WTC11 (cell line): Measurements from ENCODE around the gene GPC1. TPM values are rescaled to one million over a fixed set of nuclear protein-coding genes. Genes with fewer than 3 reads are reported as not detected.

Source experiments
- ATAC-seq: fragments of 200-7000 bp; cut with Tn5 transposase; 2 replicates; pipeline ENCODE4 v1.10.0; 2021; ENCODE audit warnings: mild to moderate bottlenecking, moderate library complexity
- CTCF ChIA-PET: fragments of 300-600 bp; sonication (Branson Sonifier 250); formaldehyde crosslinking; loops from one replicate; lab custom pipeline; 2021; ENCODE audit warnings: antibody characterized with exemption; lab: Charles Lee
- POLR2A ChIA-PET: fragments of 350-600 bp; sonication (Branson Sonifier 250); formaldehyde crosslinking; loops from one replicate; lab custom pipeline; 2021; ENCODE audit warnings: antibody characterized with exemption; lab: Charles Lee
- DNase-seq: peaks from one replicate; pipeline ENCODE4 v3.0.0; 2021; ENCODE audit warnings: low spot score
- H3K27ac Mint-ChIP-seq: 2 replicates; pipeline ENCODE4 v1.8.0; 2021; ENCODE audit warnings: mixed read lengths
- H3K27me3 Mint-ChIP-seq: 2 replicates; pipeline ENCODE4 v1.8.0; 2021; ENCODE audit warnings: low read depth, mild to moderate bottlenecking, moderate library complexity, mixed read lengths
- H3K36me3 Mint-ChIP-seq: 2 replicates; pipeline ENCODE4 v1.8.0; 2021; ENCODE audit warnings: mixed read lengths
- H3K4me1 Mint-ChIP-seq: 2 replicates; pipeline ENCODE4 v1.8.0; 2022; ENCODE audit warnings: mixed read lengths
- H3K4me3 Mint-ChIP-seq: 2 replicates; pipeline ENCODE4 v1.8.0; 2021; ENCODE audit warnings: mild to moderate bottlenecking, moderate library complexity, mixed read lengths
- H3K9me3 Mint-ChIP-seq: 2 replicates; pipeline ENCODE4 v1.8.0; 2021; ENCODE audit warnings: mixed read lengths
- EMX1 ChIP-seq: fragments of 250-450 bp; sonication (Bioruptor Pico); IDR thresholded peaks from 2 replicates; pipeline ENCODE4 v1.8.0; 2021; ENCODE audit warnings: mild to moderate bottlenecking
- ETV6 ChIP-seq: sonication (generic); formaldehyde crosslinking; IDR thresholded peaks from 2 replicates; pipeline ENCODE4 v1.8.1; 2022; ENCODE audit warnings: mild to moderate bottlenecking, missing genetic modification reagents
- GABPB1 ChIP-seq: sonication (generic); formaldehyde crosslinking; IDR thresholded peaks from 2 replicates; pipeline ENCODE4 v1.8.1; 2023; ENCODE audit warnings: mild to moderate bottlenecking, missing genetic modification reagents
- GTF2I ChIP-seq: fragments of 250-450 bp; sonication (Bioruptor Pico); conservative IDR thresholded peaks from 2 replicates; pipeline ENCODE4 v1.4.0; 2021; ENCODE audit warnings: mild to moderate bottlenecking
- HMGA2 ChIP-seq: fragments of 250-450 bp; sonication (Bioruptor Pico); IDR thresholded peaks from 2 replicates; pipeline ENCODE4 v1.4.0; 2021; ENCODE audit warnings: mild to moderate bottlenecking, moderate library complexity
- JAZF1 ChIP-seq: fragments of 250-450 bp; sonication (Bioruptor Pico); IDR thresholded peaks from 2 replicates; pipeline ENCODE4 v1.9.0; 2021; ENCODE audit warnings: moderate library complexity, mild to moderate bottlenecking, inconsistent platforms
- NR2C2 ChIP-seq: sonication (generic); formaldehyde crosslinking; IDR thresholded peaks from 2 replicates; pipeline ENCODE4 v1.8.0; 2022; ENCODE audit warnings: mild to moderate bottlenecking, missing genetic modification reagents
- OVOL2 ChIP-seq: fragments of 250-450 bp; sonication (Bioruptor Pico); IDR thresholded peaks from 2 replicates; pipeline ENCODE4 v1.9.0; 2021; ENCODE audit warnings: mild to moderate bottlenecking, borderline replicate concordance
- SMAD4 ChIP-seq: sonication (generic); formaldehyde crosslinking; IDR thresholded peaks from 2 replicates; pipeline ENCODE4 v1.8.0; 2022; ENCODE audit warnings: mild to moderate bottlenecking, missing genetic modification reagents
- ZNF232 ChIP-seq: sonication (generic); formaldehyde crosslinking; IDR thresholded peaks from 2 replicates; pipeline ENCODE4 v1.8.0; 2022; ENCODE audit warnings: mild to moderate bottlenecking, missing genetic modification reagents
- ZNF263 ChIP-seq: sonication (generic); formaldehyde crosslinking; IDR thresholded peaks from 2 replicates; pipeline ENCODE4 v1.8.1; 2022; ENCODE audit warnings: low read depth, mild to moderate bottlenecking, moderate library complexity, missing genetic modification reagents
- ZNF416 ChIP-seq: fragments of 250-450 bp; sonication (Bioruptor Pico); IDR thresholded peaks from 2 replicates; pipeline ENCODE4 v1.9.0; 2021; ENCODE audit warnings: mild to moderate bottlenecking, inconsistent platforms
- ZNF423 ChIP-seq: fragments of 250-450 bp; sonication (Bioruptor Pico); IDR thresholded peaks from 2 replicates; pipeline ENCODE4 v2.1.2; 2022; ENCODE audit warnings: mild to moderate bottlenecking, moderate library complexity
- total RNA-seq: library from RNA; stranded (reverse); gene quantifications from 3 replicates; pipeline ENCODE4 v1.2.3, GENCODE V29; 2021
- TF ChIP-seq, protein P1 (sequence below): fragments of 250-450 bp; sonication (Bioruptor Pico); IDR thresholded peaks from 2 replicates; pipeline ENCODE4 v1.9.0; 2021; ENCODE audit warnings: mild to moderate bottlenecking
- TF ChIP-seq, protein P2 (sequence below): fragments of 250-450 bp; sonication (Bioruptor Pico); IDR thresholded peaks from 2 replicates; pipeline ENCODE4 v1.9.0; 2021; ENCODE audit warnings: mild to moderate bottlenecking
- TF ChIP-seq, protein P3 (sequence below): fragments of 250-450 bp; sonication (Bioruptor Pico); IDR thresholded peaks from 2 replicates; pipeline ENCODE4 v1.8.0; 2021; ENCODE audit warnings: mild to moderate bottlenecking
- TF ChIP-seq, protein P4 (sequence below): sonication (generic); formaldehyde crosslinking; IDR thresholded peaks from 2 replicates; pipeline ENCODE4 v1.8.0; 2023; ENCODE audit warnings: missing genetic modification reagents
- TF ChIP-seq, protein P5 (sequence below): sonication (generic); formaldehyde crosslinking; conservative IDR thresholded peaks from 2 replicates; pipeline ENCODE4 v1.8.1; 2022; ENCODE audit warnings: mild to moderate bottlenecking, missing genetic modification reagents

The GPC1 gene
- total RNA-seq, 1 experiment from 2014 or later, result 41.5 TPM

DNA sequence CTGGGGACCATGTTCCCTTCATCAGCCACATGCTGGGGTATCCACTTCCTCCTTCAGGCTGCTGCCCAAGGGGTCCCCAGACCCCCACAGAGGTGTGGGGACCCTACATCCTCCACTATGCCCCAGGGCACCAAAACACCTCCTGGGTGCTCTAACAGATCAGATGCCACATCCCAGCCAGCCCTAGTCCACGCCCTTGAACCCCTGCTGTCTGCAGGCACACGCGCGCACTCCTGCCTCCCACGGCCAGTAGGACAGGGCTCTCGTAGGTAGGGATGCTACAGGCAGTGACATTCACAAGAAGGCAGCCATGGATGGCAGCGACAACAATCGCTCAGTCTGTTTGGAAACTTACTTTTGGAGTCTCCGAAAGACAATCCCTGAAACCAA lies 3.0 kb upstream of the GPC1 start (continued):
- TF ChIP-seq EMX1 (CRISPR knock-in tag) (no peak), HMGA2 (CRISPR knock-in tag) (no peak), GTF2I (no peak), ZNF263 (no peak)
- TF ChIP-seq, all 79 proteins: peak for 0

DNA sequence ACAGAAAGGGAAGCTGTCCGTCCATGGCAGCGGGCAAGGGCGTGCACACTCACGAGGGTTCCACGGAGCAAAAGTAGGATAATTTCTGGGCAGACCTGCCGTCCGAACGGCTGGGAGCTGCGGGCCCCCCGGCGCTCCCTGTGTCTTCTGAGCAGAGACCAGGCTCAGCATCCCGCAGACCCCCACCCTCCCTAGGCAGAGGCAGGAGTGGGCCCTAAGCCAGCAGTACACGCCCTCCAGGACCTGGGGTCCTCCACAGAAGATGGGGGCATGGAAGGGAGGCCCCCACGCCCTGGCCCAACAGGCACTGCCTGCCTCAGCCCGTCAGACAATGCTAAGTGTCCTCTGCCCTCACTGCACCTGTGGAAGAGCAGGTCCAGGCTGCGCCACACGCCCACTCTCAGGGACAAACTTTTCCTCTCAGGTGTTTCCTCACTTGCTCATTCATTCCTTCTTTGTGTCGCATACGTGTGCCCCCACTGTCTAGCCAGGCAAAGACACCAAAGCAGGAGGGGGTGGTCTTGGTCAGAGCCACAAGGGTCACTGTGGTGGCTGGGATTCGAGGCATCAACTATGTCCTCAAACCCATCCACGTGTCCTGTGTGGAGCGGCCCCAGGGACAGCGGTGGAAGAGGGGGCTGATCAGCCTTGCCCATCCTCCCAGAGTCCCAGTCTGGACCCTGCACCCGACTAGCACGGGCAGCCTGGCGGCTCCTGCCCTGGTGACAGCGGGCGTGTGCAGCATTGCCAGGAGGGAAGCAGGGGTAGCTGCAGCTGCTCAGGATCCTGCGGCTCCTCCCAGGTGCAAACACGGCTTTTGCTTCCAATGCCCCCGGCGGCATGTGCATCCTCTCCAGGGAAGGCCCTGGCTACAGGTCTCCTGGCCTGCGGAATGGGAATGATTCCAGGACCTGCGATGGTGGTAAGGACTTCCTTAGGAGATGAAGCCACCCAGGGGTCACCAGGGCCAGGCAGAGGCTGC lies 2.4 kb upstream of the GPC1 start:
- no peaks in the 10 kb centered on the region for H3K36me3 Mint-ChIP-seq
- TF ChIP-seq, protein P1, sequence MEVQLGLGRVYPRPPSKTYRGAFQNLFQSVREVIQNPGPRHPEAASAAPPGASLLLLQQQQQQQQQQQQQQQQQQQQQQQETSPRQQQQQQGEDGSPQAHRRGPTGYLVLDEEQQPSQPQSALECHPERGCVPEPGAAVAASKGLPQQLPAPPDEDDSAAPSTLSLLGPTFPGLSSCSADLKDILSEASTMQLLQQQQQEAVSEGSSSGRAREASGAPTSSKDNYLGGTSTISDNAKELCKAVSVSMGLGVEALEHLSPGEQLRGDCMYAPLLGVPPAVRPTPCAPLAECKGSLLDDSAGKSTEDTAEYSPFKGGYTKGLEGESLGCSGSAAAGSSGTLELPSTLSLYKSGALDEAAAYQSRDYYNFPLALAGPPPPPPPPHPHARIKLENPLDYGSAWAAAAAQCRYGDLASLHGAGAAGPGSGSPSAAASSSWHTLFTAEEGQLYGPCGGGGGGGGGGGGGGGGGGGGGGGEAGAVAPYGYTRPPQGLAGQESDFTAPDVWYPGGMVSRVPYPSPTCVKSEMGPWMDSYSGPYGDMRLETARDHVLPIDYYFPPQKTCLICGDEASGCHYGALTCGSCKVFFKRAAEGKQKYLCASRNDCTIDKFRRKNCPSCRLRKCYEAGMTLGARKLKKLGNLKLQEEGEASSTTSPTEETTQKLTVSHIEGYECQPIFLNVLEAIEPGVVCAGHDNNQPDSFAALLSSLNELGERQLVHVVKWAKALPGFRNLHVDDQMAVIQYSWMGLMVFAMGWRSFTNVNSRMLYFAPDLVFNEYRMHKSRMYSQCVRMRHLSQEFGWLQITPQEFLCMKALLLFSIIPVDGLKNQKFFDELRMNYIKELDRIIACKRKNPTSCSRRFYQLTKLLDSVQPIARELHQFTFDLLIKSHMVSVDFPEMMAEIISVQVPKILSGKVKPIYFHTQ (CRISPR knock-in tag), result no peak
- TF ChIP-seq ETV6 (CRISPR knock-in tag), result no peak
- TF ChIP-seq, protein P2, sequence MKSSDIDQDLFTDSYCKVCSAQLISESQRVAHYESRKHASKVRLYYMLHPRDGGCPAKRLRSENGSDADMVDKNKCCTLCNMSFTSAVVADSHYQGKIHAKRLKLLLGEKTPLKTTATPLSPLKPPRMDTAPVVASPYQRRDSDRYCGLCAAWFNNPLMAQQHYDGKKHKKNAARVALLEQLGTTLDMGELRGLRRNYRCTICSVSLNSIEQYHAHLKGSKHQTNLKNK (CRISPR knock-in tag), result no peak
- TF ChIP-seq, protein P3, sequence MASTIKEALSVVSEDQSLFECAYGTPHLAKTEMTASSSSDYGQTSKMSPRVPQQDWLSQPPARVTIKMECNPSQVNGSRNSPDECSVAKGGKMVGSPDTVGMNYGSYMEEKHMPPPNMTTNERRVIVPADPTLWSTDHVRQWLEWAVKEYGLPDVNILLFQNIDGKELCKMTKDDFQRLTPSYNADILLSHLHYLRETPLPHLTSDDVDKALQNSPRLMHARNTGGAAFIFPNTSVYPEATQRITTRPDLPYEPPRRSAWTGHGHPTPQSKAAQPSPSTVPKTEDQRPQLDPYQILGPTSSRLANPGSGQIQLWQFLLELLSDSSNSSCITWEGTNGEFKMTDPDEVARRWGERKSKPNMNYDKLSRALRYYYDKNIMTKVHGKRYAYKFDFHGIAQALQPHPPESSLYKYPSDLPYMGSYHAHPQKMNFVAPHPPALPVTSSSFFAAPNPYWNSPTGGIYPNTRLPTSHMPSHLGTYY (CRISPR knock-in tag), result no peak
- TF ChIP-seq NR2C2 (CRISPR knock-in tag), result no peak
- TF ChIP-seq SMAD4 (CRISPR knock-in tag), result no peak
- no peak for TF ChIP-seq HMGA2 (CRISPR knock-in tag)
- no peak for TF ChIP-seq OVOL2 (CRISPR knock-in tag)
- TF ChIP-seq JAZF1, result no peak
- TF ChIP-seq, all 79 proteins: peak for 0
- Mint-ChIP-seq H3K27ac (no peak overlapping the region), H3K27me3 (peaks cover 40% of the 10 kb centered on the region), H3K4me3 (peak overlapping the region; percentile 50), H3K9me3 (0 out of 2 replicates have a peak, but pooled peaks cover 4% of the 10 kb centered on the region), H3K4me1 (peaks cover 6% of the 10 kb centered on the region; the same call in 1 of the 2 replicates)
- POLR2A ChIA-PET, result no interaction called here
- ATAC-seq (no peak), DNase-seq (peak; percentile 7)
- CTCF ChIA-PET, result interaction anchor here (3.1 kb wide), 1 partner anchor 200 kb away, joined by 9 read pairs; no protein-coding TSS in a partner anchor

DNA sequence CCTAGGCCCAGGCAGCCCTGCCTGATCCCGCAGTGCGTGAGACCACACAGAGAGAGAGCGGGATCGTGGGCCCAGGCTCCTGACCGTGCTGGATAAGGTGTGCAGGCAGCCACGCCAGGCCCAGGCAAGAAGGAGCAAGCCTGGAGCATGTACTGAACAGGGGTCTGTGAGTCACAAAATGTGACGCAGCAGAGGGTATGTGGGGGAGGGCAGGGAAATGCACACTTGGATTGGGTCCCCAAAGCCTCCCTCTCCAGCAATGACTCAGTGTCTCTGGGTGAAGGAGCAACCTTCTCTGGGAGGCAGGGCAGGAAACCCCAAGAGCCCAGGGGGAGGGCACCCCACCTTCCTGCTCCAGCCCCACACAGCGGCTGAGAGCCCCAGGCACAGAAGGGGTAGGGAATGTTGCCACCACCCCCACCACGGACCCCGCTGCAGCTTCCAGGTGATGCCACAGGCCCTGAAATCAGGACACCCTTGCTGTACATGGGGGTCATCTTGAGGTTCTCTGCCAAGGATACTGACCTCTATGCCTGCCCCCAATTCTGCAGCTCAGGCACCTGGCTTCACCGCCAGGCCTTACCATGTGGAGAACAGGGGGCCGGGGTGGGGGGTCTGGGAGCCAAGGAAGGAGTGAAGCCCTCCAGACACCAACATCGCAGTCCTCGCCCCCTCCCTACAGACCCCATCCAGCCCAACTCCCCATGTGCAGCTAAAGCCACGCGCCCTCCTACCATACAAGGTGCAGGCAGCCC lies 1.3 kb upstream of the GPC1 start:
- Mint-ChIP-seq H3K27ac (no peak overlapping the region), H3K4me1 (peaks cover 6% of the 10 kb centered on the region; the same call in 1 of the 2 replicates), H3K36me3 (no peaks in the 10 kb centered on the region), H3K9me3 (no peaks in the 10 kb centered on the region), H3K4me3 (peak overlapping the region; percentile 81), H3K27me3 (peaks cover 34% of the 10 kb centered on the region)
- TF ChIP-seq, protein P4, sequence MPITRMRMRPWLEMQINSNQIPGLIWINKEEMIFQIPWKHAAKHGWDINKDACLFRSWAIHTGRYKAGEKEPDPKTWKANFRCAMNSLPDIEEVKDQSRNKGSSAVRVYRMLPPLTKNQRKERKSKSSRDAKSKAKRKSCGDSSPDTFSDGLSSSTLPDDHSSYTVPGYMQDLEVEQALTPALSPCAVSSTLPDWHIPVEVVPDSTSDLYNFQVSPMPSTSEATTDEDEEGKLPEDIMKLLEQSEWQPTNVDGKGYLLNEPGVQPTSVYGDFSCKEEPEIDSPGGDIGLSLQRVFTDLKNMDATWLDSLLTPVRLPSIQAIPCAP (CRISPR knock-in tag), result no peak
- no peak for TF ChIP-seq GABPB1 (CRISPR knock-in tag)
- TF ChIP-seq EMX1 (CRISPR knock-in tag), result no peak
- TF ChIP-seq HMGA2 (CRISPR knock-in tag), result no peak
- TF ChIP-seq, protein P5, sequence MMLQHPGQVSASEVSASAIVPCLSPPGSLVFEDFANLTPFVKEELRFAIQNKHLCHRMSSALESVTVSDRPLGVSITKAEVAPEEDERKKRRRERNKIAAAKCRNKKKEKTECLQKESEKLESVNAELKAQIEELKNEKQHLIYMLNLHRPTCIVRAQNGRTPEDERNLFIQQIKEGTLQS (CRISPR knock-in tag), result no peak
- TF ChIP-seq ZNF416 (CRISPR knock-in tag), result no peak
- no peak for TF ChIP-seq ZNF423
- TF ChIP-seq ZNF232 (CRISPR knock-in tag), result no peak
- no peak for DNase-seq
- CTCF ChIA-PET, result interaction anchor here (0.7 kb wide), 1 partner anchor 290 kb away, joined by 3 read pairs; no protein-coding TSS in a partner anchor
- ATAC-seq, result no peak
- POLR2A ChIA-PET, result no interaction called here
